Spleen (tissue), 11 donors: ENCODE data around the gene DOK7. TPM values are rescaled to one million over a fixed set of nuclear protein-coding genes. Genes with fewer than 3 reads are reported as not detected.

Experiments used
- DNase-seq: peaks from one replicate; pipeline ENCODE4 v3.0.0-alpha.2; 2020
- H3K27ac ChIP-seq, 8 donors: fragments of 200-600 bp; sonication (generic) in 7 of 8; 1 replicate in 4 of 8; 2 replicates in 4 of 8; pipeline versions ENCODE4 v1.5.0 to v1.8.0; 2016 to 2021; ENCODE audit warnings: inconsistent platforms in 4 of 8, mild to moderate bottlenecking in 4 of 8, moderate library complexity in 1 of 8
- H3K27me3 ChIP-seq, 7 donors: fragments of 200-600 bp; sonication (generic) in 6 of 7; replicated peaks in 1 of 7; 1 replicate in 4 of 7; 2 replicates in 3 of 7; pipeline versions ENCODE4 v1.5.0 to v1.8.0; 2016 to 2021; ENCODE audit warnings: inconsistent platforms in 3 of 7, mild to moderate bottlenecking in 1 of 7
- H3K36me3 ChIP-seq, 6 donors: fragments of 200-600 bp; sonication (generic) in 5 of 6; 1 replicate in 4 of 6; 2 replicates in 2 of 6; pipeline versions ENCODE4 v1.5.0 to v1.8.0; 2016 to 2021; ENCODE audit warnings: inconsistent platforms in 2 of 6
- H3K4me1 ChIP-seq, 6 donors: fragments of 200-600 bp; sonication (generic) in 5 of 6; 1 replicate in 3 of 6; 2 replicates in 3 of 6; pipeline versions ENCODE4 v1.5.0 to v1.8.0; 2016 to 2021; ENCODE audit warnings: inconsistent platforms in 3 of 6
- H3K4me3 ChIP-seq, 8 donors: fragments of 200-600 bp; sonication (generic) in 7 of 8; 1 replicate in 4 of 8; 2 replicates in 4 of 8; pipeline versions ENCODE4 v1.5.0 to v1.8.0; 2016 to 2021; ENCODE audit warnings: inconsistent platforms in 4 of 8, mild to moderate bottlenecking in 4 of 8, moderate library complexity in 2 of 8
- H3K9me3 ChIP-seq, 8 donors: fragments of 200-600 bp; sonication (generic) in 7 of 8; 1 replicate in 4 of 8; 2 replicates in 4 of 8; pipeline versions ENCODE4 v1.5.0 to v1.8.0; 2016 to 2021; ENCODE audit warnings: inconsistent platforms in 4 of 8
- CTCF ChIP-seq, 11 experiments: fragments of 200-600 bp in 7 of 11; fragments of 450-650 bp in 4 of 11; sonication (generic) in 4 of 11; IDR thresholded peaks in 8 of 11; conservative IDR thresholded peaks in 3 of 11; 1 replicate in 7 of 11; 2 replicates in 4 of 11; pipeline versions ENCODE4 v1.4.0 to v1.8.0; 2016 to 2021; ENCODE audit warnings: antibody characterized with exemption in 11 of 11, inconsistent platforms in 4 of 11, mild to moderate bottlenecking in 1 of 11
- POLR2A ChIP-seq, 3 donors: fragments of 450-650 bp; IDR thresholded peaks; one replicate each; pipeline ENCODE4 v1.5.1; 2017; ENCODE audit warnings: antibody characterized with exemption in 3 of 3, mild to moderate bottlenecking in 1 of 3
- POLR2AphosphoS5 ChIP-seq, 3 donors: sonication (generic); formaldehyde crosslinking; IDR thresholded peaks; one replicate each; pipeline ENCODE4 v1.5.1; 2017; ENCODE audit warnings: antibody characterized with exemption in 3 of 3
- WGBS, 5 donors: extraction: QIAGEN DNeasy Blood & Tissue Kit in 3 of 5; methylation state at CpG; one replicate each; pipeline versions ENCODE4 v1.1.5 to v1.1.7; 2013 to 2018; 5-methylcytosine and 5-hydroxymethylcytosine counted together
- intact Hi-C: fragments of 100-400 bp; cut with DNase I; formaldehyde crosslinking; loops from one replicate; pipeline ENCODE4 v1.15.0; 2023; ENCODE audit warnings: low total_unique reads
- polyA plus RNA-seq, 3 donors: library from polyadenylated mRNA; stranded (reverse); fragments of 200-250 nt; gene quantifications; one replicate each; pipeline ENCODE4 v1.2.1, GENCODE V29; 2013
- total RNA-seq, 7 donors: library from RNA; depleted of rRNA in 3 of 7; stranded (reverse); fragments of >200 nt in 3 of 7; fragmentation: NEBNext Ultra II Directional in 4 of 7; extraction: Animal tissue kit (Norgen Biotek cat#: 25700) in 4 of 7; gene quantifications; one replicate each; pipeline versions ENCODE4 v1.1.0 to v1.2.1, GENCODE V29; 2016 to 2021
- donor health status: healthy with polysubstance abuse.
- donor health status: DM: no; HTN: no; CAD: no; lungs with moderate emphysema.
- donor health status: DM: no; HTN: no; CAD: no.
- donor health status: Bipolar disorder and iron deficiency.
- donor health status: healthy.
- donor health status: DM: no; HTN: no; CAD: no.
- donor health status: DM: yes; HTN: yes; CAD: no.

DOK7 gene
- total and polyA plus RNA-seq, 10 donors: 0.69 to 13.5 (median 1.7) TPM

- intact Hi-C loops: no loop called here
- DNase-seq: peak; percentile 73
- 91 to 95% (median 92%) methylated on average over 25 to 32 of the region's 32 CpGs for WGBS, 5 donors
- Histone ChIP-seq H3K27me3 (no peaks in the 10 kb centered on the region), H3K9me3 (peaks cover 0 to 4% (median 1%) of the 10 kb centered on the region in 8 donors), H3K4me1 (no peaks in the 10 kb centered on the region), H3K4me3 (no peak overlapping the region), H3K36me3 (peaks cover 7 to 100% (median 94%) of the 10 kb centered on the region in 6 donors), H3K27ac (no peak overlapping the region)
- TF ChIP-seq CTCF (IDR thresholded peaks at IDR 0.05 in 8 of 11, conservative IDR thresholded peaks at IDR 0.05 in 3 of 11) (no peak), POLR2AphosphoS5 (IDR thresholded peaks at IDR 0.05) (peak in 1 of 3 donors; percentile 47), POLR2A (IDR thresholded peaks at IDR 0.05) (no peak)
These were observed 53.1 kb downstream of the DOK7 start for GRCh38 chr4:3516061-3516835.

GRCh38 chr4:3516836-3517730 is 54.0 kb downstream of the DOK7 start:
- no peaks in the 10 kb centered on the region for H3K27me3 ChIP-seq
- intact Hi-C loops: no loop called here
- peaks cover 7 to 100% (median 98%) of the 10 kb centered on the region in 6 donors for H3K36me3 ChIP-seq
- no peak overlapping the region for H3K27ac ChIP-seq
- WGBS, 5 donors: 87 to 97% (median 94%) methylated on average over 15 to 29 of the region's 29 CpGs
- no peaks in the 10 kb centered on the region for H3K4me1 ChIP-seq
- TF ChIP-seq POLR2AphosphoS5 (IDR thresholded peaks at IDR 0.05) (peak in 1 of 3 donors; percentile 46), CTCF (IDR thresholded peaks at IDR 0.05 in 8 of 11, conservative IDR thresholded peaks at IDR 0.05 in 3 of 11) (no peak)
- H3K9me3 ChIP-seq: no peaks in the 10 kb centered on the region
- peak; percentile 67 for DNase-seq
- no peak overlapping the region for H3K4me3 ChIP-seq

- Histone ChIP-seq H3K27ac (no peak overlapping the region), H3K27me3 (no peaks in the 10 kb centered on the region), H3K9me3 (no peaks in the 10 kb centered on the region), H3K4me1 (no peaks in the 10 kb centered on the region), H3K4me3 (no peak overlapping the region), H3K36me3 (peaks cover 7 to 100% (median 98%) of the 10 kb centered on the region in 6 donors)
- WGBS, 5 donors: 94 to 98% (median 94%) methylated on average over 37 to 49 of the region's 49 CpGs
- TF ChIP-seq CTCF (IDR thresholded peaks at IDR 0.05 in 8 of 11, conservative IDR thresholded peaks at IDR 0.05 in 3 of 11) (no peak), POLR2A (IDR thresholded peaks at IDR 0.05) (no peak), POLR2AphosphoS5 (IDR thresholded peaks at IDR 0.05) (no peak)
- peak; percentile 70 for DNase-seq
- intact Hi-C loops: no loop called here
These were observed 54.8 kb downstream of the DOK7 start for GRCh38 chr4:3517731-3518510.
